Kidney epithelial cell (primary cell): ENCODE results near the gene PAN2. TPM values are rescaled to one million over a fixed set of nuclear protein-coding genes. Genes with fewer than 3 reads are reported as not detected.
A peak's percentile ranks its signal among the peaks of the same experiment; 100 is the strongest.
"Not testable (repeated sequence)": the region's sequence is repeated elsewhere in the genome, so short reads cannot be mapped to it uniquely, and the experiment has no call there.

ENCODE experiments used
- DNase-seq: peaks from one replicate; pipeline ENCODE4 v3.0.0-alpha.2; 2010; ENCODE audit warnings: low read depth
- H3K27me3 ChIP-seq: 2 replicates; pipeline ENCODE4 v1.6.0; 2011; ENCODE audit warnings: low read length; ENCODE audit not compliant: control insufficient read depth, insufficient read depth
- H3K36me3 ChIP-seq: 2 replicates; pipeline ENCODE4 v1.5.1; 2011; ENCODE audit warnings: low read length; ENCODE audit not compliant: control insufficient read depth, insufficient read depth
- H3K4me3 ChIP-seq: 2 replicates; pipeline ENCODE4 v1.5.1; 2011; ENCODE audit warnings: low read depth, mild to moderate bottlenecking, control low read depth, low read length
- total RNA-seq: library from RNA; depleted of rRNA; stranded (reverse); fragments of >200 nt; gene quantifications from 2 replicates; pipeline ENCODE4 v1.2.3, GENCODE V29; 2015
- TF ChIP-seq, protein P1 (sequence below): IDR thresholded peaks from 2 replicates; pipeline ENCODE4 v1.5.1; 2011; ENCODE audit warnings: mild to moderate bottlenecking, moderate library complexity, low read length, control low read depth, inconsistent platforms; ENCODE audit not compliant: insufficient read depth, poor library complexity, severe bottlenecking

The PAN2 gene
- total RNA-seq, 1 donor from 2014 or later: 21.6 TPM

GRCh38 chr12:56346675-56347074, 12.9 kb upstream of the PAN2 start:
- H3K4me3 ChIP-seq: no peak overlapping the region
- H3K27me3 ChIP-seq: no peaks in the 10 kb centered on the region
- TF ChIP-seq, protein P1, sequence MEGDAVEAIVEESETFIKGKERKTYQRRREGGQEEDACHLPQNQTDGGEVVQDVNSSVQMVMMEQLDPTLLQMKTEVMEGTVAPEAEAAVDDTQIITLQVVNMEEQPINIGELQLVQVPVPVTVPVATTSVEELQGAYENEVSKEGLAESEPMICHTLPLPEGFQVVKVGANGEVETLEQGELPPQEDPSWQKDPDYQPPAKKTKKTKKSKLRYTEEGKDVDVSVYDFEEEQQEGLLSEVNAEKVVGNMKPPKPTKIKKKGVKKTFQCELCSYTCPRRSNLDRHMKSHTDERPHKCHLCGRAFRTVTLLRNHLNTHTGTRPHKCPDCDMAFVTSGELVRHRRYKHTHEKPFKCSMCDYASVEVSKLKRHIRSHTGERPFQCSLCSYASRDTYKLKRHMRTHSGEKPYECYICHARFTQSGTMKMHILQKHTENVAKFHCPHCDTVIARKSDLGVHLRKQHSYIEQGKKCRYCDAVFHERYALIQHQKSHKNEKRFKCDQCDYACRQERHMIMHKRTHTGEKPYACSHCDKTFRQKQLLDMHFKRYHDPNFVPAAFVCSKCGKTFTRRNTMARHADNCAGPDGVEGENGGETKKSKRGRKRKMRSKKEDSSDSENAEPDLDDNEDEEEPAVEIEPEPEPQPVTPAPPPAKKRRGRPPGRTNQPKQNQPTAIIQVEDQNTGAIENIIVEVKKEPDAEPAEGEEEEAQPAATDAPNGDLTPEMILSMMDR: no peak
- no peak for DNase-seq
- peaks cover 4% of the 10 kb centered on the region for H3K36me3 ChIP-seq

- H3K27me3 ChIP-seq, DNase-seq, H3K4me3 ChIP-seq, H3K36me3 ChIP-seq: not testable (repeated sequence)
Measured at GRCh38 chr12:56342290-56342689, 8.5 kb upstream of the PAN2 start.

GRCh38 chr12:56341616-56342015, 7.8 kb upstream of the PAN2 start:
- H3K27me3 ChIP-seq: no peaks in the 10 kb centered on the region
- TF ChIP-seq, protein P1: no peak
- H3K4me3 ChIP-seq: no peak overlapping the region
- H3K36me3 ChIP-seq: peaks cover 3% of the 10 kb centered on the region
- DNase-seq: no peak

DNA sequence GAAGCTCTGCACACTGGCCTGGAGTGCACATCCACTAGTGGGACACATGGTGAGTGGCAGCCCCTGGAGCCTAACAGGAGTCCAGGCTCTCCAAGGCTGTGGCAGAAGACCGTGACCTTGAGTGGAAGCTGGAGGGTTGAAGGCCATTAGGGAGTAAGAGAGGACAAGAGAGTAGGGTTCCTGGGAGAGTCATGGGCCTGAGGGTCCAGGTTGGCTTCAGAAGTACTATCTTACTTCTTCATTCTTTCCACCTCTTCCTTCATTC, 5.3 kb upstream of the PAN2 start:
- Histone ChIP-seq H3K4me3 (no peak overlapping the region), H3K27me3 (no peaks in the 10 kb centered on the region), H3K36me3 (peaks cover 2% of the 10 kb centered on the region)
- TF ChIP-seq, protein P1: no peak
- DNase-seq: no peak

- Histone ChIP-seq H3K27me3 (no peaks in the 10 kb centered on the region), H3K36me3 (no peaks in the 10 kb centered on the region), H3K4me3 (no peak within 1 kb of the TSS)
- peak; percentile 79 for DNase-seq
- TF ChIP-seq, protein P1: no peak
Measured at GRCh38 chr12:56338308-56339157, 4.7 kb upstream of the PAN2 start, which contains the start of gene IL23A. IL23A (plus strand) TSS chr12:56338884; CDS start chr12:56339045, 161 bp downstream.

- no peak overlapping the region for H3K4me3 ChIP-seq
- TF ChIP-seq, protein P1: no peak
- no peaks in the 10 kb centered on the region for H3K27me3 ChIP-seq
- H3K36me3 ChIP-seq: no peaks in the 10 kb centered on the region
- DNase-seq: no peak
Measured at GRCh38 chr12:56337753-56338251, 4.0 kb upstream of the PAN2 start.
